ENCODE measurements around the gene SEMG1.

Gene SEMG1

DNA sequence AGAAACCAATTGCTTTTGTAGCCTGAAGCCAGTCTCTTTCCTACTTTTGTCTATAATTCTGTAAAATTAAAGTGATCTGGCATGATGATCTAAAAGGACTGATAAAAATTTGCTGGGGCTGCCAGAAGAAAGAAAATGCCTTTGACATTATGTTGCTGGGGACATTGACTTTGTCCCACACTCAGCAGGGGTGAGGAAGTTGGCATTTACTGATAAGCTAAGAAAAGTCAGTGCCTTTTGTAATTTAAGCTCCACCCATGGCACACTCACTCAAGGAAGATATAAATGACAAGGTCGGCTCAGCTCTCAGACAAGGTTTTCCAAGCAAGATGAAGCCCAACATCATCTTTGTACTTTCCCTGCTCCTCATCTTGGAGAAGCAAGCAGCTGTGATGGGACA is at the start of gene SEMG1:
Gene SEMG1 (plus strand): TSS at position 309 of the 400 bp plus-strand sequence. CDS start 21 bp downstream, at position 330.
- no peak for DNase-seq

DNA sequence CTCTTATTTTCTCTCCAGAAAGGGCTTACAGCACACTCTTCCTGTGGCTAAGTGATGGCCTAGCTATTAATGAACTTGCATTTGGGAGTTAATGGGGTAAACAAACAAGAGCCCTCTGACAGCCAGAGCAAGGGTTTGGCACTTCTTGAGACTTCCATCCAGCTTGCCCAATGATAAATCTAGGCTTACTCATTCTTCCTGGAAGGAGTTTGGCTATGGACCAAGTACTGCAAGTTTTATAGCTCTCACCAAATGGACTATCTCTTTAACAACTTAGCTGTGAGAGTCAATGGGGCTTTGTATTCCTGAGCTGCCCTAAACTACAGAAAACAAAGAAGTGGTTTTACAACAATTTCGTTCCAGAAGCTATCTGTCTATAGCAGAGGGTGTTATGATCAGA is 48.9 kb upstream of the SEMG1 start:
- DNase-seq: no peak

DNA sequence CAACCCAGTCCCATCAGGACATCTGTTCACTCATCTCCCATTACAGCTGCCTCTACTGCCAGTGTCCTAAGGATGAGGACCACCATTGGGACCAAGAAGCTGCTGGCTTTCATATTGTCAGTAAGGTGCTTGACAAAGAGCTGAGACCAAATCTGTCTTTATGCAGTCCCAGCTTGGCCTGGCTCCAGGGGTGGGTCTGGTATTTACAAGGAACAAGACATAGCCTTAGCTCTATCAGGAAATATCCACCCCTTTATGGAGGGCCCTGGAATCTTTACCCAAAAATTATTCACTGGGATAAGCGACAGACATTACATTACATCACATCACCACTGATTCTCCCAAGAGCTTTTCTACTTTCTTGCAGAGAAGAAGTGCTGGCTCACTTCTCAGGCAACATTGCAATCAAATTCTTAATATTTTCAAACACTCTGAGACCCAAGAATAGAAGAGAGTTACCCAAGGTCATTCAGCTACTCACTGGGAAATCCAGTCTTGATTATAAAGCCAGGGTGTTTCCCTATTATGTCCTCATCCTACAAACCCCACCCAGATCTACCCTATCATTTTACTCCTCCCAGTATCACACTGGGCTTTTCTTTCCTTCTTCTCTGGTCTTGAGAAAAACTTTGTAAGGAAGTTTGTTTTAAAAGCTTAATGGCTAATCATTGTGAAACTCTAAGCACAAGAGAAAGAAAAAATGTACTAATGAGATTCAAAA is 43.6 kb upstream of the SEMG1 start:
- no peak for DNase-seq

DNA sequence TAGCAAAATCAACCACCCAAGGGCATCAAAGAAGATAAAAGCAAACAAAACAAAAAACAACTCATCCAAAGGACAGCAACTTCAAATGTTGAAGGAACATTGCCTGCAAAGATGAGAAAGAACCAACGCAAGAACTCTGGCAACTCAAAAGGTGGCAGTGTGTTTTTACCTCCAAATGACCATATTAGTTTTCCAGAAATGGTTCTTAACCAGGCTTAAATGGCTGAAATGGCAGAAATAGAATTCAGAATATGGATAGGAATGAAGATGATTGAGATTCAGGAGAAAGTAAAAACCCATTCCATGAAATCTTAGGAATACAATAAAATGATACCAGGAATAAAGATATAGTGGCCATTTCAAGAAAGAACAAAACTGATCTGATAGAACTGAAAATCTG is 41.9 kb upstream of the SEMG1 start:
- DNase-seq: no peak

DNA sequence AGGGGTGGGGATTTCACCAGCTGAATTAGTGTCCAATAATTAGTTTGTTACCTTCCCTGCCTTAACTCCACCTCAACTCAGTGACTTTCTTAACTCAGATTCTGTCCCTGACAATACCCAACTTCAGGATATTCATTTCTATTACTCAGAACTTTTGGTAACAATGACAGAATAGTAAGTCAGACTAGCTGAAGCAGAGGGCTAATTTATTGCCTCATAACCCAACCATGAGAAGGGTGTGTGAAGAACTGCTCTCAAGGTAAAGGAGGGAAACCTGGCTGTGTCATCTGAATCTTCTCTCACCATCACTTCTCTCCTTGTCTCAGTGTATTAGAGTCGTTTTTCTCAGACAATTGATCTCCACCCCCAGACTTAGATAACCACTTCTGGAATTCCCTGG is 33.3 kb upstream of the SEMG1 start:
- no peak for DNase-seq

- DNase-seq: no peak
Measured at GRCh38 chr20:45174434-45175364, 32.1 kb upstream of the SEMG1 start, which contains the start of gene PI3. Gene PI3 (plus strand): TSS chr20:45174902. CDS start chr20:45174923, 21 bp downstream.

DNA sequence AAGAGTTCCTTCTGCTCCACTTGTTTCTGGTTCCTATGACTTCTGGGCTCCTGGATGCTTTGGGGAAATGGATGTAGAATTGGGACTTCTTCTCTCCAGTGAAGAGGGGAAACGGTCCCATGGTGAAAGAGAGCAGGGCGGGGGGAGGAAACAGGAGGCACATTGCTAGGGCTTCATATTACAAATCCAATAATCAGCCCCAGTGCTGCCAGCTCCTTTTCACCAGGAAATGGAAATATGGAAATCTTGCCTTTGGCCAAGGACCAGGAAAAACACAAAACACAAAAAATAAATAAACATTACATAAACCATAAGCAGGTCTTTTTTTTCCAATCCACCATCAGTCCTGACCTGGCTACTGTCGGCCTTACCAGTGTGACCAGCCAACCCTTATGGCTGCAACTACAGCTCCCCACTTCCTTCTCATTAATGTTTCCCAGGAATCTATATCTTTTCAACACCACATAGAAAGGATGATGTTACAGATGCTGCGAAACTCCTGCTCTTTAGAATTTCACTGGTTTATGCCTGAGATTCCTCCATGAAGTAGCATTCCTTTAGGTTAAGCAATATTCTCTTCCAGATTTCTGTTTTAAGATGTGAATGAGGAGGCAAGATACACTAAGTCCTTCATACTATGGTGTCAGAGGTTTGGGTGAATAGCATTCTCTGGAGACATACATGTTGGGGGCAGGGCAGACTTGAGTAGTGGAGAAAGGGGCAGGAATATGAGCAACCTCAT is 30.1 kb upstream of the SEMG1 start:
- DNase-seq: no peak

DNA sequence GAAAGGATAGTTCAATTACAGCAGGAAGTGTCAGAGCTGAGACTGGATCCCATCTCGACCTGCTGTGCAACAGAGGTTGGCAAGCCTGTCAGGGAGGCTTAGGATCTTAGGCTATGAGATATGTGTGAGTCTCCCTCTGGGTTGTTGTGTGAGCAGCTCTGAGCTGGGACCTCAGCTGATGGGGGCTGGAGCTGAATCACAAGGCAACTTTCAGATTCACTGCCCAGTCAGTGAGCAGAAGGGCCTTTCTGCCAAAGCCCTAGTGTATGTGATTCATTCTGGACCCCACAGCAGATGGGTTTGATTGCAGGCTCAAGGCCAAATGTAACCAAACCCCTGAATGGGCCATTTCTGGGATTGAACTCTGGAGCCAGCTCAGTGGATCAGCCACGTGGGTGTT is 27.7 kb upstream of the SEMG1 start:
- no peak for DNase-seq

DNA sequence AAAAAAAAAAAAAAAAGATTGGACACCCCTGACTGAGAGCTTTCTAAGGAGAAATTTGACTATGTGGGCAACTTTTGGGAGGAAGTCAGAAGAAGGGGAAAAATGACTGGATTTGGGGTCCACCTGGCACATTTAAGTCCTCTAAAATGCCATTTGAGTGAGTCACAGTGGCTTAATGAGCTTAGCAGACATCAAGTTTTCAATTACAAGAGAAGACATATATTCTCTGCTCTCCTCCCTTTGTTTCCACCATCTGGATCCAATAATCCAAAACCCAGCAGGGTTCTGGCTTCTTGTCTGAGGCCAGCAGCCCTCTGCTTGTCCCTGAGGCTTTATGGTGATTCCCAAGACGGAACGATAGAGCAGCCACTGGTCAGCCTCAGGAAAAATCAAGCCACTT is 25.2 kb upstream of the SEMG1 start:
- no peak for DNase-seq

GRCh38 chr20:45183084-45183483 is 23.7 kb upstream of the SEMG1 start:
- no peak for DNase-seq

DNA sequence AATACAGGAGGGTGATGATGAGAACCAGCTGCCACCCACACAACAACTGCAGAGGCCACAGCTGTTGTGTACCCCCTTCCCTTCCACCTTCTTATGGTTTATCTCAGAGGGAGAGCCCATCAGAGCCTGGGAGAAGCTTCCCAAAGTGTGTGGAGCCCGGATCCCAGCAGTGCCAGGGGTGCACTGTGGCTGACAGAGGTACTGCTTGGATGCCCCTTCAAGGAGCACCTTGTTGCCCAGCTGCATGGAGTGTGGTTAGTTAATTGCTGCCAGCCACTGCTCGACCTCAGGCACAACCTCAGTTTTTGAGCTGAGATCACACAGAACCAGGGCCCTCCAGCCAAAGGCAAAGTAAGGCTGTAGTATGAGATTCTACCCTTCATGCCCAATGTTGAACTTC is 19.1 kb upstream of the SEMG1 start:
- no peak for DNase-seq

DNA sequence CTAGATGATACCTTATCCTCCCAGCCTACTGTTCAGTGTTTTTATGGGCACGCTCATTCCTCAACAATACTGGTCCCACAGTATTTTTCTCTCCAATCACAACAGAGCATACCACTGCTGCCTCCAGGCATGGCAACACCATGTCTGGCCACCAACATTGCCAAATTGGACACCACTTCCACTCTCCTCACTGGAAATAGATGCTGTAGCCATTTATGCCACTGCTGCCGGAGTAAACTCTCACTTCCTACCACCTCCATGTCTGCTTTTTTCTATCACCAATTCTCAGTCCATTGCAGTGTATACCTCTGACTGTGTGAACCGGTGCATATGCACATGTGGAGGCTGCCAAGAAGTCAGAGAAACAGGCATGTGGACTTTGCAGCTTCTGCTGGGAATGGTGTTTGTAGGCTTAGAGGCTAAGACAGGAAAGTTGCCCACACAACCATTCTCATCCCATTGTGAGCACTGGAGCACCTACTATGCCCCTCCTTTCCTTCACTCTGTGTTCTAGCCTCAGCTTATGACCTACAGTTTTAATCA is 17.7 kb upstream of the SEMG1 start:
- DNase-seq: no peak

- no peak for DNase-seq
Measured at GRCh38 chr20:45189861-45190260, 17.0 kb upstream of the SEMG1 start.

DNA sequence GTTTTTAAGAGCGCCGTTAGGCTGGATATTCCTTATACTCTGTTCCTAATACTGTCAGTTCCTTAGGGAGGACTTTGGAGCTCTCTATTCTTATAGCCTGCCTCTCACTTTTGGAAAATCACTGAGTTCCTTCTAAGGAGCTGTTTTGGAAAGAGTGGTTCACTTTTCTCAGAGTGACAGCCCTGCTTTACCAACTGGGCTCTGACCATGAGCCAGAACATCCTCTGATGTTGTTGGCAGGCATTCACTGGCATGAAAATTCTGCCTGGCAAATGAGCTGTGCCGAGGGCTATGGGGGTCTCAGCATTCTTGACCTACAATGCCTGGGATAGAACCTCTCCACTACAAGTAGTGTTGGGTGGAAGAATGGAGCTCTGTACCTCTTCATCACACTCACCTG is 14.9 kb upstream of the SEMG1 start:
- no peak for DNase-seq

DNA sequence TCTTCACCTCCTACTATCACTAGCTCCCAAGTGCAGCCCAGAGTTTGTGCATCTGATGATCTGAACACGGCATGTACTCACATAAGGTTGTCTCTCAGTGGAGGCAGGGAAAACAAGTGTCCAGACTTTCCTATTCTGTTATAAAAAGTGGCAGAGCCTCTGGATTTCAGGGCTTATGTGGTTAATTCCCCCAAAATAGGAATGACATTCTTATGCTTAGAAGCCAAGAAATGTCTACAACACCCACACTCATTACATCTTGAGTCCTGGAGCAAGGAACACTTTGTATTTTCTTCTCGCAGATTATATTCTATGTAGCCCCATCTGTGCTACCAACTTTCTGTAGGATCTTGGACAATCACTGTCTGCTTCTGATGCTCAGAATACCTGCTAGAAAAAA is 13.5 kb upstream of the SEMG1 start:
- no peak for DNase-seq

- no peak for DNase-seq
Measured at GRCh38 chr20:45209924-45210323, 3.1 kb downstream of the SEMG1 start.

DNA sequence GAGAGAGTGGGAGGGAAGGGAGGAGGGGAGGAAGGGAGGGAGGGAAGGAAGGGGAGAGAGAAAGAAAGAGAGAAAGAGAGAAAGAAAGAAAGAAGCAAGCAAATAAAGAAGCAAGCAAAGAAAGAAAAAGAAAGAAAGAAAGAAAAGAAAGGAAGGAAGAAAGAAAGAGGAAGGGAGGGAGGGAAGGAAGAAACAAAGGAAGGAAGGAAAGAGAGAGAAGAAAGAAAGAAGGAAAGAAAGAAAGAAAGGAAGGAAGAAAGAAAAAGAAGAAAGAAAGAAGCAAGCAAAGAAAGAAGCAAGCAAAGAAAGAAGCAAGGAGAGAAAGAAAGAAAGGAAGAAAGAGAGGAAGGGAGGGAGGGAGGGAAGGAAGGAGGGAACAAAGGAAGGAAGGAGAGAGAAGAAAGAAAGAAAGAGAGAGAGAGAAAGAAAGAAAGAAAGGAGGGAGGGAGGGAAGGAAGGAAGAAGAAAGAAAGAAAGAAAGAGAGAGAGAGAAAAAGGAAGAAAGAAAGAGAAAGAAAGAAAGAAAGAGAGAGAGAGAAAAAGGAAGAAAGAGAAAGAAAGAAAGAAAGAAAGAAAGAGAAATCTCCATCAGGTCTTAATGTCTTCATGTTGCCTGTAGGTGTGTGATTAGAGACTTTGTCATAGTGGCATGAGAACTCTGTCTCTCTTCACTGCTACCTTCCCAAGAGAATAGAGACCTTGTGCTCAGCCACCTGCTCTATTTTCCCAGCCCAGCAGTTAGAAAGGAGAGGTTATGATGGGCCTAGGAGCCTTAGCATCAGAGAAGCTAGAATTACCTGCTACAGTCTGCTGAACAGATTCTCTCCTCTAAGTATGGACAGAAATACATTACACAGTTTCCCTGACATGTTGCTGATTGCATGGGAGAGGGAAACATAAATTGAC is 5.0 kb downstream of the SEMG1 start:
- no peak for DNase-seq

GRCh38 chr20:45212836-45213235 is 6.0 kb downstream of the SEMG1 start:
- no peak for DNase-seq

- DNase-seq: no peak
Measured at GRCh38 chr20:45218124-45218523, 11.3 kb downstream of the SEMG1 start.

GRCh38 chr20:45218636-45219035 is 11.8 kb downstream of the SEMG1 start:
- DNase-seq: no peak

- no peak for DNase-seq
Measured at GRCh38 chr20:45221076-45221475, 14.2 kb downstream of the SEMG1 start, which contains the start of gene SEMG2. Gene SEMG2 (plus strand): TSS chr20:45221373. CDS start chr20:45221390, 17 bp downstream.

DNA sequence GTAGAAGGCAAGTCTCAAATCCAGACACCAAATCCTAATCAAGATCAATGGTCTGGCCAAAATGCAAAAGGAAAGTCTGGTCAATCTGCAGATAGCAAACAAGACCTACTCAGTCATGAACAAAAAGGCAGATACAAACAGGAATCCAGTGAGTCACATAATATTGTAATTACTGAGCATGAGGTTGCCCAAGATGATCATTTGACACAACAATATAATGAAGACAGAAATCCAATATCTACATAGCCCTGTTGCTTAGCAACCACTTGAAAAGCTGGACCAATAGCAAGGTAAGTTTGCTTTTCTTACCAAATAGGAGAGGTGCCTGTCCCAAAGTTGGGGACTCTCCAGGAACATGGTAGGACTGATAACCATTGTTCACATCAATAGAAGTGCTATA is 16.3 kb downstream of the SEMG1 start:
- DNase-seq: no peak
